GM12801 (cell line): ENCODE results near the gene PAPOLB.

Experiments used
- TF ChIP-seq, protein P1 (sequence below): IDR thresholded peaks from one replicate; pipeline ENCODE4 v1.5.1; 2011; ENCODE audit warnings: control low read depth; ENCODE audit not compliant: insufficient read length; ENCODE audit errors: extremely low read depth

The PAPOLB gene

DNA sequence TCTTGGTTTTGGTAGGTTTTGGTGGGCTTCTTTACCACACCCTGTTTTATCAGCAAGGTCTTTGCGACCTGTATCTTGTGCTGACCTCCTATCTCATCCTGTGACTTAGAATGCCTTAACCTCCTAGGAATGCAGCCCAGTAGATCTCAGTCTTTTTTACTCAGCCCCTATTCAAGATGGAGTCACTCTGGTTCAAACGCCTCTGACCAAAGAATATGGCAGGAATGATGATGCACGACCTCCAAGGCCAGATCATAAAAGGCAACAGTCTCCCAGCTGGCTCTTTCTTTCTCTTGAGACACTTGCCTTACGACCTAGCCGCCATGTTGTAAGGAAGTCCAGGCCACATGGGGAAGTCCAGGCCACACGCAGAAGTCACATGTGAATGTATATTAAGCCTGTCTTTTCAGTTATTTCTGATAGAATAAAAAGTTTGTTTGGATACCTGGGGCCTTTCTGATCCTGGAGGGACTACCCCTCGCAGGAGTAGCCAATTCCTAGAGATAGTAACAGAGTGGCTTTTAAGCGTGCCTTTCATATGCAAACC, 32.2 kb upstream of the PAPOLB start:
- TF ChIP-seq, protein P1, sequence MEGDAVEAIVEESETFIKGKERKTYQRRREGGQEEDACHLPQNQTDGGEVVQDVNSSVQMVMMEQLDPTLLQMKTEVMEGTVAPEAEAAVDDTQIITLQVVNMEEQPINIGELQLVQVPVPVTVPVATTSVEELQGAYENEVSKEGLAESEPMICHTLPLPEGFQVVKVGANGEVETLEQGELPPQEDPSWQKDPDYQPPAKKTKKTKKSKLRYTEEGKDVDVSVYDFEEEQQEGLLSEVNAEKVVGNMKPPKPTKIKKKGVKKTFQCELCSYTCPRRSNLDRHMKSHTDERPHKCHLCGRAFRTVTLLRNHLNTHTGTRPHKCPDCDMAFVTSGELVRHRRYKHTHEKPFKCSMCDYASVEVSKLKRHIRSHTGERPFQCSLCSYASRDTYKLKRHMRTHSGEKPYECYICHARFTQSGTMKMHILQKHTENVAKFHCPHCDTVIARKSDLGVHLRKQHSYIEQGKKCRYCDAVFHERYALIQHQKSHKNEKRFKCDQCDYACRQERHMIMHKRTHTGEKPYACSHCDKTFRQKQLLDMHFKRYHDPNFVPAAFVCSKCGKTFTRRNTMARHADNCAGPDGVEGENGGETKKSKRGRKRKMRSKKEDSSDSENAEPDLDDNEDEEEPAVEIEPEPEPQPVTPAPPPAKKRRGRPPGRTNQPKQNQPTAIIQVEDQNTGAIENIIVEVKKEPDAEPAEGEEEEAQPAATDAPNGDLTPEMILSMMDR: no peak

DNA sequence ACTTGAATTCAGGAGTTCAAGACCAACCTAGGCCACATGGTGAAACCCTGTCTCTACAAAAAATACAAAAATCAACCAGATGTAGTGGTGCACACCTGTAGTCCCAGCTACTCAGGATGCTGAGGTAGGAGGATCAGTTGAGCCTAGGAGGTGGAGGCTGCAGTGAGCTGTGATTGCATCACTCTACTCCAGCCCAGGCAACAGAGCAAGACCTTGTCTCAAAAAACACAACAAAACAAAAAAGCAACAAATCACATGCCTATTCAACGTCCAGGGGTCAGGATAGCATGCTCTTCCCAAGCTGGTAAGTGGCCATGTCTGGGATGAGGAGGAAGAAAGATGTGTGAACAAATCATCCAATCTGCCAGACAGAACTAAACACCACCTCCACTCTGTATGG, 27.9 kb upstream of the PAPOLB start:
- TF ChIP-seq, protein P1: no peak

DNA sequence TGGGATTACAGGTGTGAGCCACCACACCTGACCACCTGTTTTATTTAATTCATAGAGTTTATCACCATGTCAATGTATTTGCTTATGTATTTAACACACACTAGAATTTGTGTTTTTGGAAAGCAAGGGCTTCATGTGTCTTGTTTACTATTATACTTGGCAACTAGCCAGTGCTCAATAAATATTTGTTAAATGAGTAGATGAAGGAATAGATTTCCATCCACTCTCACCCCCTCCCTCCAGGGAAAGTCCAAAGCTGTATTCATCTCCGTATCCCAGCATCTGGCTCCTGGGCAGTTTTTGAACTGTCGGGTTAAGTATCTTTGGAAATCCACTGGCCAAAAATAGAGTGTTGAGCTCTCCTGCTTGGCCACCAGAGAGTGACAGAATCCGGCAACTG, 26.3 kb upstream of the PAPOLB start:
- TF ChIP-seq, protein P1: no peak

DNA sequence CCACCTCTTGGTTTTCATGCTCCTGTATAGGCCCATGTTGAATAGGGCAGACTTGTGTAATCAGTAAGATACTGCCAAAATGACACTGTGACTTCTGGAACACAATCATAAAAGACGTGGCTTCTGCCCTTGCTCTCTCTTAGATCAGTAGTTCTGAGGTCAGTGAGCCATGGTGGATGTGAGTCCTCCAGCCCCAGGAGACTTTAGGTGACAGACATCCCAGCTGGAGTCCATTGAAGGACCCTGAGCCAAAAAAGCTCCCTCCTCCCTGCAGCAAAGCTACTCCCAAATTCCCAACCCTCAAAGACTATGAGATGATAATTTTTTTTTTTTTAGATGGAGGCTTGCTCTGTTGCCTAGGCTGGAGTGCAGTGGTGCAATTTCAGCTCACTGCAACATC, 24.8 kb upstream of the PAPOLB start:
- TF ChIP-seq, protein P1: no peak

DNA sequence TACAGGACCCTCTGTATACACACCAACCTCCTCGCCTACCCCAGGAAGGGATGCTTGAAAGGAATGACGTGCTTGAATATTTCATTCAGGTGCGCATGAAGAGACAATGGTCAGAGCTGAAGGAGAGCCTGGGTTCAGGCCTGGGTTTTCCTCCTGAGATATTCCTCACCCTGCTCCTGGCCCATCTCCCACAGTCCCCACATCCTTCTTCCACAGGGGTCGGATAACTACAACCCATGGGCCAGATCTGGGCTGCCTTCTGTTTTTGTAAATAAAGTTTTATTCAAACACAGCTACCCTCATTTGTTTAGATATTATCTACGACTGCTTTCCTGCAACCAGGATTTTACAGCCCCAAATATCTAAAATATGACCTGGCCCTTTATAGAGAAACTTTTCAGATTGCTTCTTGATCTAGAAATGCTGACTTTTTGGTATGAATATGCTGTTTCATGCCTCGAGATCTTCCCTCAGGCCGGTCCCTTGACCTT, 23.5 kb upstream of the PAPOLB start:
- TF ChIP-seq, protein P1: no peak

DNA sequence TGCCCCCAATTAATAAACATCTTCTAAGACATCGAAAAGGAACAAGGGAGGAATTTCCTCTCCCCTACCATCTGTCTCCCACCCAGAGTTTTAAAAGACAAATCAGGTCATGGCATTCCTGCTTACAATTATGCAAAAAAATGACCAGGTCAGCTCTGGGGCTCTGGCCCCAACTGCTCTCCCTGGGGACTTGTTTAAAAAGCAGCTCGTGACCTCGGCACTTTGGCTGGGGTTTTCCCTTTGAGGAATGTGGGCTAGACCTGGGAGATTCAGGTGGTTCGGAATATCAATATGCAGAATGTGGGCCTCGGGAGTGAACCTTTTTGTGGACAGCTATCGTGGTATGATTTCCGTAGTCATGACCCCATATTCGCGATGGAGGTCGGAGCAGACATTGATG, 22.3 kb upstream of the PAPOLB start:
- TF ChIP-seq, protein P1: no peak

DNA sequence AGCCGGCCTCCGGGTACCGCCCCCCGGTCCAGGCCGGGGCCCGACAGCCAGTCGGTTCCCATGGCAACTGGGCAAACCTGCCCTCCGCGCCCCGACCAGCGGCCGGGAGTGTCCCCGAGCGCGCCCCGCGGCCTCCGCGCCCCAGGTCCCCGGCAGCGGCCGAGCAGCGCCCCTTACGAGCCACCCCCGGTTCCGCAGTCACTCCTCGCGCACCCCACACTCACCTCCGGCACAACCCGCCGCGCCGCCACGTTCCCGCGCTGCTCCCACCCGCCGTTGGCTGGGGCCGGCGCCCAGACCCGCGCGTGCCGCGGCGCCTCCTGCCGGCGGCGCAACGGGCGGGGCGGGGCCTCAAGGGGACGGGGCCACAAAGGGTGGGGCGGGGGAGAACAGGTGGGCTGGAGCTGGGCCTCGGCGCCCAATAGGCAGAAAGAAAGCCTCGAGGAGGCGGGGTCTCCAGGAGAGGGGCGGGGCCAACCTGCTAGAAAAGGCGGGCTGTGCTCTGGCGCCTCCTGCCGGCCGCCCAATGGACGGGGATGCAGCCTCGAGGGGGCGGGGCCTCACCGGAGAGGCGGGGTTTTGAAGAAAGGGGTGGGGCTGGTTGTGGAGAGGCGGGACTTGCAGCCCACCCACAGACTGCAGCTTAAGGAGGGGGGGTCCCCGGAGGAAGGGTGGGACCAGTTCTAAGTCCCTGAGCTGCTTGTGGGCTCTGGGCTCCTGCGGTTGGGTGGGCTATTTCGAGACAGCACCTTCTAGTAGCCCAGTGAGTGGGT, 21.7 kb upstream of the PAPOLB start, which contains the start of gene RADIL:
RADIL (minus strand) TSS at position 345 of the 773 bp plus-strand sequence. CDS start 5,577 bp downstream, outside the sequence.
- TF ChIP-seq, protein P1: no peak
